Activated CD8-positive, alpha-beta T cell treated with anti-CD3 and anti-CD28 coated beads, Interleukin-2, amount 10 ng/mL, durations not matched to agents 7 days and 5 days (primary cell): ENCODE data around the gene NSUN2. TPM values are rescaled to one million over a fixed set of nuclear protein-coding genes. Genes with fewer than 3 reads are reported as not detected.

ENCODE experiments used
- total RNA-seq, 2 experiments: library from RNA; stranded (reverse); gene quantifications; one replicate each; pipeline ENCODE4 v1.2.3, GENCODE V29; 2021

The NSUN2 gene
- total RNA-seq, 2 experiments from 2014 or later, result 83.0 to 84.7 TPM

Other genes starting within 250 kb of the NSUN2 start
- not detected for gene UBE2QL1, start 184.2 kb downstream of the NSUN2 start, total RNA-seq
- 10 to 100 TPM; 15.9 to 20.4 TPM for gene SRD5A1, start 396 bp upstream of the NSUN2 start, total RNA-seq
- gene TENT4A, start 80.4 kb upstream of the NSUN2 start, total RNA-seq, result 10 to 100 TPM; 43.1 to 45.5 TPM